Endothelial cell of umbilical vein (primary cell): ENCODE measurements around the gene CDC14B. TPM values are rescaled to one million over a fixed set of nuclear protein-coding genes. Genes with fewer than 3 reads are reported as not detected.

Experiments
- BruUV-seq: library from RNA; stranded (reverse); fragments of 400-500 nt; replicated peaks from 2 replicates; lab custom pipeline; 2021; lab: Mats Ljungman, UMichigan
- CTCF ChIA-PET: fragments of 300-600, 350-600 bp; sonication (Branson Sonifier 250); formaldehyde crosslinking; loops from one replicate; lab custom pipeline; 2021; ENCODE audit warnings: antibody characterized with exemption, inconsistent platforms; lab: Charles Lee
- POLR2A ChIA-PET: fragments of 300-600, 350-600 bp; sonication (Branson Sonifier 250); formaldehyde crosslinking; loops from one replicate; lab custom pipeline; 2021; ENCODE audit warnings: antibody characterized with exemption, inconsistent platforms; lab: Charles Lee
- DNase-seq: peaks from one replicate; pipeline ENCODE4 v3.0.0-alpha.2; 2011; ENCODE audit warnings: low read depth, low spot score
- FAIRE-seq: peaks from 2 replicates; lab custom pipeline; 2011; peaks lifted over from hg19 to GRCh38; lab: Jason Lieb, UNC
- H2AFZ ChIP-seq: 2 replicates; pipeline ENCODE4 v1.6.0; 2012; ENCODE audit warnings: low read depth, low read length, control low read depth, inconsistent platforms
- H3K27ac ChIP-seq: 2 replicates; pipeline ENCODE4 v1.5.1; 2011; ENCODE audit warnings: low read depth, mild to moderate bottlenecking, control low read depth, low read length, moderate library complexity; ENCODE audit not compliant: insufficient read depth
- H3K27me3 ChIP-seq, 2 experiments: 2 replicates each; pipeline versions ENCODE4 v1.6.0 to v1.6.1; 2011; ENCODE audit warnings: low read length in 2 of 2, mixed read lengths in 1 of 2; ENCODE audit not compliant: control insufficient read depth in 2 of 2, insufficient read depth in 2 of 2
- H3K36me3 ChIP-seq, 2 experiments: 2 replicates in 1 of 2; 3 replicates in 1 of 2; pipeline ENCODE4 v1.5.1; 2011; ENCODE audit warnings: low read length in 2 of 2, mild to moderate bottlenecking in 1 of 2, moderate library complexity in 1 of 2; ENCODE audit not compliant: control insufficient read depth in 2 of 2, insufficient read depth in 2 of 2; ENCODE audit errors: extremely low read depth in 1 of 2
- H3K4me1 ChIP-seq: 3 replicates; pipeline ENCODE4 v1.5.1; 2011; ENCODE audit warnings: mild to moderate bottlenecking, low read length; ENCODE audit not compliant: control insufficient read depth, insufficient read depth; ENCODE audit errors: extremely low read depth
- H3K4me2 ChIP-seq: 2 replicates; pipeline ENCODE4 v1.6.1; 2011; ENCODE audit warnings: low read length, control low read depth, mixed read lengths; ENCODE audit not compliant: insufficient read depth
- H3K4me3 ChIP-seq, 3 experiments: fragments of 200-600 bp in 1 of 3; sonication (generic), shearing (Covaris generic) in 1 of 3; replicated peaks in 1 of 3; 2 replicates each; pipeline ENCODE4 v1.5.1; 2011 to 2016; ENCODE audit warnings: control low read depth in 3 of 3, low read length in 3 of 3, mild to moderate bottlenecking in 2 of 3, inconsistent platforms in 1 of 3, low read depth in 1 of 3, moderate library complexity in 1 of 3; ENCODE audit not compliant: insufficient read depth in 1 of 3
- H3K79me2 ChIP-seq: 2 replicates; pipeline ENCODE4 v1.6.0; 2012; ENCODE audit warnings: low read length, inconsistent platforms; ENCODE audit not compliant: control insufficient read depth, insufficient read depth
- H3K9ac ChIP-seq: replicated peaks from 2 replicates; pipeline ENCODE3; 2011; ENCODE audit warnings: low read length, control low read depth; ENCODE audit not compliant: insufficient read depth; ENCODE audit errors: extremely low read depth
- H3K9me1 ChIP-seq: replicated peaks from 3 replicates; pipeline ENCODE4 v1.6.0; 2011; ENCODE audit warnings: mild to moderate bottlenecking, low read length; ENCODE audit not compliant: control insufficient read depth, insufficient read depth; ENCODE audit errors: extremely low read depth
- H3K9me3 ChIP-seq: replicated peaks from 2 replicates; pipeline ENCODE4 v1.5.1; 2012; ENCODE audit warnings: low read length, inconsistent platforms; ENCODE audit not compliant: control insufficient read depth, insufficient read depth
- H4K20me1 ChIP-seq: replicated peaks from 2 replicates; pipeline ENCODE3; 2011; ENCODE audit warnings: mild to moderate bottlenecking, low read length; ENCODE audit not compliant: control insufficient read depth, insufficient read depth; ENCODE audit errors: extremely low read depth
- CTCF ChIP-seq, 2 donors: IDR thresholded peaks; 1 replicate in 1 of 2; 2 replicates in 1 of 2; pipeline ENCODE4 v1.5.1; 2011; ENCODE audit warnings: low read length in 2 of 2, mild to moderate bottlenecking in 2 of 2, moderate library complexity in 2 of 2, control low read depth in 1 of 2, inconsistent platforms in 1 of 2, low read depth in 1 of 2; ENCODE audit not compliant: insufficient read depth in 1 of 2; ENCODE audit errors: extremely low read depth in 1 of 2
- EZH2 ChIP-seq: IDR thresholded peaks from 2 replicates; pipeline ENCODE4 v1.6.1; 2012; ENCODE audit warnings: borderline replicate concordance, low read depth, mild to moderate bottlenecking, moderate library complexity, low read length, inconsistent platforms; ENCODE audit not compliant: severe bottlenecking
- FOS ChIP-seq: IDR thresholded peaks from 2 replicates; pipeline ENCODE4 v1.6.1; 2011; ENCODE audit warnings: mild to moderate bottlenecking, low read length, moderate library complexity, borderline replicate concordance; ENCODE audit not compliant: insufficient read depth
- GATA2 ChIP-seq: IDR thresholded peaks from 2 replicates; pipeline ENCODE4 v1.7.0; 2011; ENCODE audit warnings: low read depth, mild to moderate bottlenecking, moderate library complexity, mixed read lengths, low read length; ENCODE audit not compliant: insufficient read length, insufficient read depth
- JUN ChIP-seq: IDR thresholded peaks from 2 replicates; pipeline ENCODE4 v1.6.1; 2011; ENCODE audit warnings: borderline replicate concordance, low read depth; ENCODE audit not compliant: insufficient read length, insufficient read depth
- MYC ChIP-seq: IDR thresholded peaks from one replicate; pipeline ENCODE4 v1.6.1; 2011; ENCODE audit warnings: mild to moderate bottlenecking, low read depth, low read length
- POLR2AphosphoS5 ChIP-seq: IDR thresholded peaks from 2 replicates; pipeline ENCODE4 v1.6.1; 2012; ENCODE audit warnings: low read depth, mild to moderate bottlenecking, control low read depth, low read length, moderate library complexity; ENCODE audit not compliant: insufficient read depth
- dilution Hi-C: fragments of 300-500 bp; cut with MboI; formaldehyde crosslinking; loops from one replicate; pipeline ENCODE4 v1.15.0; 2019; ENCODE audit warnings: low sequenced_read_pairs; ENCODE audit not compliant: extremely low pct_ligation_motif_present
- intact Hi-C: fragments of 100-400 bp; cut with micrococcal nuclease; formaldehyde crosslinking; loops from one replicate; pipeline ENCODE4 v1.10.0; 2022
- polyA plus RNA-seq, 4 experiments: library from polyadenylated mRNA; depleted of rRNA in 3 of 4; stranded (reverse) in 3 of 4; unstranded in 1 of 4; fragments of >200 nt; gene quantifications; 2 replicates each; pipeline versions ENCODE4 v1.2.1 to v1.2.3, GENCODE V29; 2011 to 2012; ENCODE audit warnings: missing spikeins in 1 of 4
- total RNA-seq: library from RNA; stranded (reverse); gene quantifications from 2 replicates; pipeline ENCODE4 v1.2.3, GENCODE V29; 2021

CDC14B gene
- total and polyA plus RNA-seq, 2 donors (not counting 3 experiments of a cell fraction or from before 2014, with no cell fraction given): 0.39 to 0.93 TPM

GRCh38 chr9:96513622-96514021 is 106.0 kb downstream of the CDC14B start:
- no peaks in the 10 kb centered on the region for H4K20me1 ChIP-seq
- CTCF ChIA-PET: no interaction called here
- intact Hi-C loops (no loop called here), dilution Hi-C loops (no loop called here)
- no peak overlapping the region for H3K9ac ChIP-seq
- H3K4me2 ChIP-seq: no peak overlapping the region
- H3K36me3 ChIP-seq: no peaks in the 10 kb centered on the region
- no peaks in the 10 kb centered on the region for H3K27me3 ChIP-seq
- TF ChIP-seq EZH2 (no peak), JUN (no peak), MYC (no peak), CTCF (IDR thresholded peaks at IDR 0.05; ENCODE audit: extremely low read depth in 1 of 2, insufficient read depth in 1 of 2, low read depth in 1 of 2, low read length in 2 of 2) (no peak)
- no peak overlapping the region for H3K27ac ChIP-seq
- DNase-seq (no peak), FAIRE-seq (no peak)
- POLR2A ChIA-PET: no interaction called here
- no peaks in the 10 kb centered on the region for H3K79me2 ChIP-seq
- BruUV-seq: no TSS peak
- H3K9me1 ChIP-seq: no peaks in the 10 kb centered on the region
- no peaks in the 10 kb centered on the region for H3K4me1 ChIP-seq
- H2AFZ ChIP-seq: no peak overlapping the region
- no peak overlapping the region for H3K4me3 ChIP-seq
- no peaks in the 10 kb centered on the region for H3K9me3 ChIP-seq

- intact Hi-C loops: no loop called here
- FAIRE-seq: no peak
Measured at GRCh38 chr9:96512240-96512639, 107.4 kb downstream of the CDC14B start.

More at GRCh38 chr9:96512240-96512639, 107.4 kb downstream of the CDC14B start:
- H4K20me1 ChIP-seq: no peaks in the 10 kb centered on the region
- H3K79me2 ChIP-seq: no peaks in the 10 kb centered on the region
- H3K4me2 ChIP-seq: no peak overlapping the region
- no peaks in the 10 kb centered on the region for H3K9me1 ChIP-seq
- H3K9ac ChIP-seq: no peak overlapping the region
- no peak overlapping the region for H3K4me3 ChIP-seq
- H3K27me3 ChIP-seq: no peaks in the 10 kb centered on the region
- H3K9me3 ChIP-seq: no peaks in the 10 kb centered on the region
- CTCF ChIA-PET: no interaction called here
- dilution Hi-C loops: no loop called here
- H2AFZ ChIP-seq: no peak overlapping the region
- no peaks in the 10 kb centered on the region for H3K4me1 ChIP-seq
- H3K27ac ChIP-seq: no peak overlapping the region
- no peak for DNase-seq
- no peak for TF ChIP-seq FOS
- TF ChIP-seq POLR2AphosphoS5: no peak
- TF ChIP-seq JUN: no peak
- no peak for TF ChIP-seq GATA2
- BruUV-seq: no TSS peak
- H3K36me3 ChIP-seq: no peaks in the 10 kb centered on the region
- POLR2A ChIA-PET: no interaction called here
